GM19035 (cell line): ENCODE measurements around the gene PCYT1A.
"Not testable (repeated sequence)": the region's sequence is repeated elsewhere in the genome, so short reads cannot be mapped to it uniquely, and the experiment has no call there.

Experiments
- ATAC-seq: cut with Tn5 transposase; IDR thresholded peaks from one replicate; pipeline ENCODE4 v1.9.1; 2021; ENCODE audit not compliant: unreplicated experiment

The PCYT1A gene

GRCh38 chr3:196288141-196288460 lies 575 bp upstream of the PCYT1A start:
- ATAC-seq = no peak

GRCh38 chr3:196287090-196287439 lies 461 bp downstream of the PCYT1A start:
- peak; percentile 35 for ATAC-seq

- ATAC-seq = no peak
Observed at GRCh38 chr3:196284396-196284795, 3.1 kb downstream of the PCYT1A start.

GRCh38 chr3:196281962-196282361 lies 5.6 kb downstream of the PCYT1A start:
- ATAC-seq = no peak

- no peak for ATAC-seq
Observed at GRCh38 chr3:196280689-196281440, 6.7 kb downstream of the PCYT1A start.

- ATAC-seq = no peak
Observed at GRCh38 chr3:196275126-196275525, 12.4 kb downstream of the PCYT1A start.

- ATAC-seq = peak; percentile 90
Observed at GRCh38 chr3:196274585-196274984, 12.9 kb downstream of the PCYT1A start.

- no peak for ATAC-seq
Observed at GRCh38 chr3:196273655-196274054, 13.9 kb downstream of the PCYT1A start.

GRCh38 chr3:196272826-196273225 lies 14.7 kb downstream of the PCYT1A start:
- no peak for ATAC-seq

- no peak for ATAC-seq
Observed at GRCh38 chr3:196270499-196270898, 17.0 kb downstream of the PCYT1A start.

- ATAC-seq = no peak
Observed at GRCh38 chr3:196268284-196269163, 19.0 kb downstream of the PCYT1A start.

- no peak for ATAC-seq
Observed at GRCh38 chr3:196263819-196264218, 23.7 kb downstream of the PCYT1A start.

- ATAC-seq = no peak
Observed at GRCh38 chr3:196260784-196261183, 26.7 kb downstream of the PCYT1A start.

- no peak for ATAC-seq
Observed at GRCh38 chr3:196255776-196256175, 31.8 kb downstream of the PCYT1A start.

- no peak for ATAC-seq
Observed at GRCh38 chr3:196254376-196255283, 32.9 kb downstream of the PCYT1A start.

GRCh38 chr3:196251918-196252317 lies 35.6 kb downstream of the PCYT1A start:
- no peak for ATAC-seq

- no peak for ATAC-seq
Observed at GRCh38 chr3:196246612-196247308, 40.8 kb downstream of the PCYT1A start.

- not testable (repeated sequence) for ATAC-seq
Observed at GRCh38 chr3:196244166-196244565, 43.4 kb downstream of the PCYT1A start.

- no peak for ATAC-seq
Observed at GRCh38 chr3:196241704-196242103, 45.8 kb downstream of the PCYT1A start.

- ATAC-seq = no peak
Observed at GRCh38 chr3:196240424-196240823, 47.1 kb downstream of the PCYT1A start.
